Measurements from ENCODE around the gene EPHB2. TPM values are rescaled to one million over a fixed set of nuclear protein-coding genes. Genes with fewer than 3 reads are reported as not detected.
A peak's percentile ranks its signal among the peaks of the same experiment; 100 is the strongest.
"Not testable (repeated sequence)": the region's sequence is repeated elsewhere in the genome, so short reads cannot be mapped to it uniquely, and the experiment has no call there.

The EPHB2 gene
- total RNA-seq, 1 experiment from 2014 or later = 4.3 TPM

GRCh38 chr1:22702296-22703085 is 8.1 kb upstream of the EPHB2 start:
- H3K4me3 ChIP-seq = no peak overlapping the region
- no peak overlapping the region for H3K27ac ChIP-seq
- H3K4me1 ChIP-seq (replicated peaks) = no peaks in the 10 kb centered on the region
- H3K9me3 ChIP-seq (replicated peaks) = no peaks in the 10 kb centered on the region
- no peaks in the 10 kb centered on the region for H3K27me3 ChIP-seq (replicated peaks)
- DNase-seq (ENCODE audit: low read depth in 1 of 2, low spot score in 2 of 2) = no peak
- H3K36me3 ChIP-seq = no peaks in the 10 kb centered on the region

GRCh38 chr1:22704440-22705067 is 6.1 kb upstream of the EPHB2 start:
- Histone ChIP-seq H3K4me1 (replicated peaks) (no peaks in the 10 kb centered on the region), H3K9me3 (replicated peaks) (no peaks in the 10 kb centered on the region), H3K27ac (no peak overlapping the region), H3K4me3 (no peak overlapping the region), H3K36me3 (no peaks in the 10 kb centered on the region), H3K27me3 (replicated peaks) (peaks cover 2% of the 10 kb centered on the region; the same call in 1 of the 2 replicates)
- DNase-seq (ENCODE audit: low read depth in 1 of 2, low spot score in 2 of 2) = peak; percentile 66 to 88

GRCh38 chr1:22705586-22705985 is 5.1 kb upstream of the EPHB2 start:
- H3K36me3 ChIP-seq = no peaks in the 10 kb centered on the region
- H3K9me3 ChIP-seq (replicated peaks) = no peaks in the 10 kb centered on the region
- H3K4me3 ChIP-seq = no peak overlapping the region
- H3K4me1 ChIP-seq (replicated peaks) = no peaks in the 10 kb centered on the region
- H3K27me3 ChIP-seq (replicated peaks) = peaks cover 7% of the 10 kb centered on the region; the same call in 1 of the 2 replicates
- H3K27ac ChIP-seq = no peak overlapping the region
- DNase-seq (ENCODE audit: low read depth in 1 of 2, low spot score in 2 of 2) = no peak

- H3K4me3 ChIP-seq; H3K27me3 ChIP-seq (replicated peaks); H3K36me3 ChIP-seq; DNase-seq (ENCODE audit: low read depth in 1 of 2, low spot score in 2 of 2); H3K4me1 ChIP-seq (replicated peaks); H3K27ac ChIP-seq; H3K9me3 ChIP-seq (replicated peaks): not testable (repeated sequence)
Observed at GRCh38 chr1:22706100-22706499, 4.5 kb upstream of the EPHB2 start.

DNA sequence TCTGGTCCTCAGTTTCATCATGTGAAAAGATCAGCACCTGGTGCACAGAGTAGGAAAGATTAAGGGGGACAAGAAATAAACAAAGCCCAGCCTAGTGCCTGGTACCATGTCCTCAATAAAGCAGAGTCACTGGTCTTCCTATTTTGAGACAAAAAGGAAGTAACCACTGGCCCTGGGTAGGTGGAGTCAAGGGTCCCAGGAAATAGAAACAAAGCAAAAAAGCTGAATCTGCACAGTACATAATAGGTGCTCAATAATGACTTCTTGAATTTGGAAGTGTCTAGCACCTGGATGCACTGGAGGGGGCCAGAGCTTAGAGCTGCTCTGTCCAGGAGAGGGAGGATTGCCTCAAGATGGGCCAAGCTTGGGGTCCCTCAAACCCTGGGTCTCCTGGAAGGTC is 1.9 kb upstream of the EPHB2 start:
- no peaks in the 10 kb centered on the region for H3K36me3 ChIP-seq

DNA sequence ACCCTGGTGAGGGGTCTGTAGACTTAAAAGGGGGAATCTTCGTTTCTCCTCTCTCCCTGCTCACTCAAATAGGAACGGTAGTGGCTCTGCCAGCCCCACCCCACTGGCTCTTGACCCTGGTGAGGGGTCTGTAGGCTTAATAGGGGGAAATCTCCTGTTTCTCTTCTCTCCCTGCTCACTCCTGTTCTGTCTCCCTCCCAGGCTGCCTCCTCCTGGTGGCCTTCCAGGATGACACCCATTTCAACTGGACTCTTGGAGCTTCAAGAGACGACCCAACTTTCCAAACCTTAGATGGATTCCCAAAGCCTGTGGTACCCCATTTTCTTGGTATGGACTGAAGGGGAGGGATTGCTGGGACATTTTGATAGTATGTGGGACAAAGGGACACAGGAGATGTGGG is 1.4 kb upstream of the EPHB2 start:
- no peak overlapping the region for H3K4me3 ChIP-seq
- no peak overlapping the region for H3K27ac ChIP-seq
- H3K36me3 ChIP-seq = no peaks in the 10 kb centered on the region
- H3K4me1 ChIP-seq (replicated peaks) = peaks cover 9% of the 10 kb centered on the region
- H3K27me3 ChIP-seq (replicated peaks) = peaks cover 20% of the 10 kb centered on the region
- no peak for DNase-seq (ENCODE audit: low read depth in 1 of 2, low spot score in 2 of 2)
- no peaks in the 10 kb centered on the region for H3K9me3 ChIP-seq (replicated peaks)

More for the DNA sequence above, 1.9 kb upstream of the EPHB2 start:
- Histone ChIP-seq H3K27ac (no peak overlapping the region), H3K9me3 (replicated peaks) (no peaks in the 10 kb centered on the region), H3K27me3 (replicated peaks) (peaks cover 20% of the 10 kb centered on the region), H3K4me3 (no peak overlapping the region), H3K4me1 (replicated peaks) (peaks cover 9% of the 10 kb centered on the region)
- no peak for DNase-seq (ENCODE audit: low read depth in 1 of 2, low spot score in 2 of 2)

- Histone ChIP-seq H3K4me3 (peak overlapping the region; percentile 38), H3K36me3 (no peaks in the 10 kb centered on the region), H3K27ac (no peak overlapping the region), H3K9me3 (replicated peaks) (no peaks in the 10 kb centered on the region), H3K4me1 (replicated peaks) (peaks cover 9% of the 10 kb centered on the region), H3K27me3 (replicated peaks) (peaks cover 20% of the 10 kb centered on the region)
- no peak for DNase-seq (ENCODE audit: low read depth in 1 of 2, low spot score in 2 of 2)
Observed at GRCh38 chr1:22709891-22710700, 543 bp upstream of the EPHB2 start.

DNA sequence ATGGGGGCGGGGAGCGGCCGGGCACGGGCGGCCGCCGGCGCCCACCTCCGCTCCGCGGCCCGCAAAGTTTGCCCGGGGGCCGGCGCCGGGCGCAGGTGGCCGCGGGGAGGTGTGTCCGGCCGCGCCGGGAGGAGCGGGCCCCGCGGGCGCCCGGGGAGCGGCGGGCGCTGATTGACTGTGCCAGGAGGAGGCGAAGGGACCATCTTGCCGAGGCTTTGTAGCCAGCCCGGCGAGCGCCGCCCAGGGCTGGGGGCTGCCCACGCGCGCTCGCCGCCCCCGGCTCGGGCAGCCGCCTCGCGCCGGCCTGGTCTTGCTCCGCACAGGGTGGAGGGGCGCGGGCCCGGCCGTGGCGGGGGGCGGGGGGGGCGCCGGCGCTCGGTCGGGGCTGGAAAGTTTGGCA is 432 bp downstream of the EPHB2 start:
- H3K27me3 ChIP-seq (replicated peaks) = peaks cover 20% of the 10 kb centered on the region
- H3K36me3 ChIP-seq = no peaks in the 10 kb centered on the region
- peak overlapping the region; percentile 38 for H3K4me3 ChIP-seq
- no peak for DNase-seq (ENCODE audit: low read depth in 1 of 2, low spot score in 2 of 2)
- H3K9me3 ChIP-seq (replicated peaks) = no peaks in the 10 kb centered on the region
- no peak overlapping the region for H3K27ac ChIP-seq
- H3K4me1 ChIP-seq (replicated peaks) = peaks cover 9% of the 10 kb centered on the region

DNA sequence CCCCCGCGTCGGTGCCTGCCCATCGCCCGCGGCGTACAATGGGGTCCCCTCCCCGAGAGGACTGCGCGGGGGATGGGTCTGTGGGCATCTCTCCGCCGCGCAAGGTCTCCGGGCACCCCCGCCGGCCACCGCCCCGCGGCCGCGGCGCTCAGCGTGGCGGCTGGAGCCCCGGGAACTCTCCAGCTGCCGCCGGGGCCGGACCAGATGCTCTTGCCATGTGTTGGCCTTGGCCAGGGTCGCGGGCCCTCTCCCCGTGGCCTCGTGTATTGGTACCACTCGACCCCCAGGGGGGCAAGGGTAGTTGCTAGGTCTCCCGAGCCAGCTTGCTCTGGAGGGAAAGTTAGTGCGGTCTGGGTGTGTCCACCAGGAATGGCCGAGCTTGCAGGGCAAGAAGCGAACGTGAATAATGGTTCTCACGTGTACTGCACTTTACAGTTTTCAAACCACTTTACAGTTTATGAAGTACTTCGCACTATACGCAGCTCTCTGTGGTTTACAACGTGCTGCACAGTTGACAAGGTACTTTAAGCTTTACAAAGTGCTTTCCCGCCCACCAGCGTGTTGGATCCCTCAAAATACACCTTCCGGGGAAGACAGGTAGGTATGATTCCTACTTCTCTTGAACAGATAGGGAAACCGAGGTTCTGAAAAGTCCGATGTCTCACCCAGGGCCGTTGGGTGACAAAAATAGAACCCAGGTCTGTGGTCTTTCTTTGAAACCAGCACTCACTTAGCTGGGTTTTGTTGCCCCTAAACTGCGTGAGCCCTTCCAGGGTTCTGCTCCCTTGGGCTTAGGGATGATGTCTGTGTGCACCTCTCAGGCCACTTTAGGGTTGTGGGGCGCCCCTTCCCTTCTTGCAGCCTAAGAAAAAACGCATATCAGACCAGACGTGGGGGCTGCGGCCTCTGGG is 1.2 kb downstream of the EPHB2 start:
- Histone ChIP-seq H3K27me3 (replicated peaks) (peaks cover 20% of the 10 kb centered on the region), H3K36me3 (no peaks in the 10 kb centered on the region), H3K9me3 (replicated peaks) (no peaks in the 10 kb centered on the region), H3K4me3 (peak overlapping the region; percentile 38), H3K4me1 (replicated peaks) (peaks cover 9% of the 10 kb centered on the region), H3K27ac (no peak overlapping the region)
- no peak for DNase-seq (ENCODE audit: low read depth in 1 of 2, low spot score in 2 of 2)

DNA sequence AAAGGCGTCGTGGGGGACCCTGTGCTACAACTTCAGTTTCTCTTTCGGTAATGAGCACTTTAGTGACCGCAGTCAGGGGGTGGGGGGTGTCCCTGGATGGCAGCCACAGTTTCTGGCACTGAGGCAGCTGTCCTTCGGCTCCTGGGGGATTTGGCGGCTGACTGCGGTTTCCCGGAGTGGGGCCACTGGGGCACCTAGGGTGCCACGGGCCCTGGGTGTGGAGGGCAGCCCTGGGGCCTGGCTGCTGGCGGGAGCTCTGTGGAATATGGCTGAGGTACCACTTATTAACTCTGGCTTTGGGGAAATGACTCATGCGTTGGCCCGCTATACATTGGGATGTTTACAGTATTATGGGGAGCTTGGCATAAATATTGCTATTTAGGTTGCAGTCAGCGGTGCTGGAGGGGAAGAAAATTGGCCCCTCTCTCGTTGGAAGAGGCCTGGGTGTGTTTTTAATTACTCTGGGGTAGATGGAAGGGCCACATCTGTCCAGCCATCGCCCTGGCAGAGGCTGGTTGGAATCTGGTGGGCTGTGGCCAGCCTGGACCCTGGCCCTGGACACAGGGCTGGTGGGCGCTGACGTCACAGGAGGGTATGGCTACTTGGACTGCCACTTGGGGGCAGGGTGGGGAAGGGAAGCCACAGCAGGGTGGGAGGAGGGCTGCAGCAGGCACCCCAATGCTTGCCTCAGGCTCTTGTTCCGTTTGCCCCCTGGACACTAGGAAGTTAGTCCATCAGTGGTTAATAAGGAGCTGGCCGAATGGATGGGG is 2.0 kb downstream of the EPHB2 start:
- H3K9me3 ChIP-seq (replicated peaks) = no peaks in the 10 kb centered on the region
- H3K36me3 ChIP-seq = no peaks in the 10 kb centered on the region
- H3K4me1 ChIP-seq (replicated peaks) = peaks cover 9% of the 10 kb centered on the region
- no peak overlapping the region for H3K4me3 ChIP-seq
- DNase-seq (ENCODE audit: low read depth in 1 of 2, low spot score in 2 of 2) = no peak
- peaks cover 20% of the 10 kb centered on the region for H3K27me3 ChIP-seq (replicated peaks)
- H3K27ac ChIP-seq = no peak overlapping the region

DNA sequence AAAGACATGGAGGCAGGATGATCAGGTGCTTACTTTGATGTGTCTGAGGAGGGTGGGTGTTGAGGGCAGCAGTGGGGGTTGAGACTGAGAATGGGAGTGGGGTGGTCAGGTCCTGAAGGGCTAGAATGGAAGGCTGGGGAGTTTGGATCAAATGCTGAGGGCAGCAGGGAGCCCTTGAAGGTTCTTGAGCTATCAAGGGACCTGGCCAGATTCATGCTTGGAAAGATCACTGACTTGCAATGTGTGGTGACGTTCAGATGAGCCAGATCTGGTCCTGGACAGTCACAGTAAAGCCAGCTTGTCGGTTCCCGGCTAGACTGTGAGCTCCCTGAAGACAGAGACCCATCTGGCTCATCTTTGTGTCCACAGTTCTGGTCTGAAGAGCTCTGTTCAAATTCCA is 3.8 kb downstream of the EPHB2 start:
- Histone ChIP-seq H3K36me3 (no peaks in the 10 kb centered on the region), H3K4me3 (no peak overlapping the region), H3K4me1 (replicated peaks) (peaks cover 9% of the 10 kb centered on the region), H3K27me3 (replicated peaks) (peaks cover 18% of the 10 kb centered on the region), H3K9me3 (replicated peaks) (no peaks in the 10 kb centered on the region), H3K27ac (no peak overlapping the region)
- DNase-seq (ENCODE audit: low read depth in 1 of 2, low spot score in 2 of 2) = no peak

DNA sequence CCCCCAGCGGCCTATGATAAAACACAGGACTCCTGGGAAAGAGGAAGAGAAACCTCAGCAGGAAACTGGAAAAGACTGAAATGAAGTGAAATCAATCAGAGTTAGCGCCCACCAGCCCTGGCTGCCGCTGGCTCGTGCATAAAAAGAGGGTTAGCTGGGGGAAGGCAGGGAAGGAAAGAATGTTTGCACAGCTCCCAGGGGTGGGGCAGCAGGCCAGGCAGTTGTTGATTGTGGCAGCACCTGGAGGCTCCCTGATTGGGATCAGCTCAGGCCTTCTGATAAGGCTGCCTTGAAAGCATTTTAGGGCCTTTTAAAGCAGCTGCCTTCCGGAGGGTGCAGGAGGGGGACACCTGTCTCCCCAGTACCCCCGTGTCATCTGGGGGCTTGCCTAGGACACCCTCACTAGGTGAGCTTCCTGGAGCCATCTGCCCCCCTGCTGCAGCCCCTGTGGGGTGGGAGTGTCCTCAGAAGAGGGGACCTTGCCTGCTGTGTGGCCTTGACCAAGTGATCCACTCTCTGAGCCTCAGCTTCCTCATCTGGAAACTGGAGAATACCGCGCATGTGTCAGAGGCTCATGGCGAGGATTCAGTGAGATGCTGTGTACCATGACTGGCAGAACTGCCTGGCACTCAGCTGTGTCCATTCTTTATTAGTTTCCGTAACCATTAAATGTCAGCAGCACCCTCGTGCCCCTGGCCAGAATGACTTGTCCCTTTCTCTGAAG is 6.6 kb downstream of the EPHB2 start:
- H3K9me3 ChIP-seq (replicated peaks) = no peaks in the 10 kb centered on the region
- H3K27ac ChIP-seq = no peak overlapping the region
- peaks cover 3% of the 10 kb centered on the region; the same call in 1 of the 2 replicates for H3K4me1 ChIP-seq (replicated peaks)
- peaks cover 4% of the 10 kb centered on the region for H3K27me3 ChIP-seq (replicated peaks)
- no peak overlapping the region for H3K4me3 ChIP-seq
- DNase-seq (ENCODE audit: low read depth in 1 of 2, low spot score in 2 of 2) = no peak
- H3K36me3 ChIP-seq = no peaks in the 10 kb centered on the region
